Cerebellar nuclear complex (tissue), 1 donor: ENCODE results near the gene PKM.
A peak's percentile ranks its signal among the peaks of the same experiment; 100 is the strongest.

Experiments
- DNase-seq, 2 experiments: peaks; one replicate each; lab custom pipeline; 2025; lab: John Stamatoyannopoulos, UW

Gene PKM

DNA sequence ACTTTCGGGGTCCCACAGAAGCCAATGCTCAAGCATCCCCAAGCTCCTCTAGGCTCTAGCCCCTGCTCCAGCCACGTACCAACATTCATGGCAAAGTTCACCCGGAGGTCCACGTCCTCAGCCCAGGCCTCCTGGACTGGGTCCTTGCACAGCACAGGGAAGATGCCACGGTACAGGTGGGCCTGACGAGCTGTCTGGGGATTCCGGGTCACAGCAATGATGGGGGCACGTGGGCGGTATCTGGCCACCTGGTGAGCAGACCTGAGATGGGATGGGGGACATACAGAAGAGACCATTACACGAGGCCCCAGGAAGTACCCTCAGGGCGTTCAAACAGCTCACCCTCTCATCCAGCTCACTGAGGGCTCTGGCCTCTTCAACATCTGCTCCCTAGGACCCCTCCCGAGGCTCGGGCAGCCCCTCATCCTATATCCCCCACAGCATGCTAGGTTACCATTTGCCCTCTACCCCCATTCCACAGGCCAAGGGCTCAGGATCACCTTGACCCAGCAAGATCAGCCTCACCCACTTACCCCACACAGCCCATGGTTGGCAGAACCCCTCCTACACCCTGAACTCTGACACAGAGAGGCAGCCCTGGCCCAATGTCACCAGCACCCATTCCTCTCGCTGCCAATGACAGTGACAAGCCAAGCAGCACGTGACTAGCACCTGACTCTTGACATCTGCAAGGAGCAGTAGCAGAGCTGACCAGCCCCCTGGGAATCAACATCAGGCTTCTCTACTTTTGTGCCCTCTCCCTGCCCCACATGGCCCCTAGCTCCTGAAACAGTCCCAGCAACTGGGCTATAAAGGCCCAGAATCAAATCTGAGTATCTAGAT is 30.4 kb downstream of the PKM start:
- no peak for DNase-seq

DNA sequence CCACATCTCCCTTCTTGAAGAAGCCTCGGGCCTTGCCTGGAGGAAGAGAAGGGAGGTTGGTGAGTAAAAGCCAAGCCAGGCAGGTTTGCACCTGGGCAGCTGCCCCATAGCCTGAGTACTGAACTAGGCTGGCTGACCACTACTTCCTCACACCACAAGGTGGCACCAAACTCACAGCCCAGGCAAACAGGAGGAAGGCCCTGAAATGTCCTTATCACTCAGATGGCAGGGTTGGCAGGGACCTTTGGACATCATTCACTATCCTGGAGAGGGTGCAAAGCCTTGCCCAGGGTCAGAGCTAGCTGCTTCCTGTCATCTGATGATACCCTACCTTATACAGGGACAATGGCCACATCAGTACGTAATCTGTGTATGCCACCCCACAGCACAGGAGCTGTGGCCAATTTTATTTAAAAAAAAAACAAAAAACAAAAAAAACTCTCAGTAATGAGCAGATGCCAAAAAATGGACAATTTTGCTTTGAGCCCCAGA is 31.2 kb downstream of the PKM start:
- DNase-seq: peak in 1 of 2 experiments; percentile 67

DNA sequence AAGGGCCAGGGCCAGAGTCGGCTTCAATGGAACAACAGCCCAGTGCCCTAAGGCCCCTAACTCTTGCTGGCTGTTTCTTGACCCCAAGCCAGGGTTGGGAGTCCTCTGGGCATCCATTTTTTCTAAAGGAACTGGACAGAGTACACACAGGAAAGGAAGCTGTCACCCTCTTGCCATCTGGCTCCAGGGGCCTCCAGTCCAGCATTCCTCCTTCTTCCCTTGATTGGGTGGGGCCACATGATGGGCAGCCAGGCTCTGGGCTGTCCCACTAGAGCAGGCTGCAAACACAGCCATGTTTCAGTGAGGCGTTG is 31.8 kb downstream of the PKM start:
- no peak for DNase-seq

DNA sequence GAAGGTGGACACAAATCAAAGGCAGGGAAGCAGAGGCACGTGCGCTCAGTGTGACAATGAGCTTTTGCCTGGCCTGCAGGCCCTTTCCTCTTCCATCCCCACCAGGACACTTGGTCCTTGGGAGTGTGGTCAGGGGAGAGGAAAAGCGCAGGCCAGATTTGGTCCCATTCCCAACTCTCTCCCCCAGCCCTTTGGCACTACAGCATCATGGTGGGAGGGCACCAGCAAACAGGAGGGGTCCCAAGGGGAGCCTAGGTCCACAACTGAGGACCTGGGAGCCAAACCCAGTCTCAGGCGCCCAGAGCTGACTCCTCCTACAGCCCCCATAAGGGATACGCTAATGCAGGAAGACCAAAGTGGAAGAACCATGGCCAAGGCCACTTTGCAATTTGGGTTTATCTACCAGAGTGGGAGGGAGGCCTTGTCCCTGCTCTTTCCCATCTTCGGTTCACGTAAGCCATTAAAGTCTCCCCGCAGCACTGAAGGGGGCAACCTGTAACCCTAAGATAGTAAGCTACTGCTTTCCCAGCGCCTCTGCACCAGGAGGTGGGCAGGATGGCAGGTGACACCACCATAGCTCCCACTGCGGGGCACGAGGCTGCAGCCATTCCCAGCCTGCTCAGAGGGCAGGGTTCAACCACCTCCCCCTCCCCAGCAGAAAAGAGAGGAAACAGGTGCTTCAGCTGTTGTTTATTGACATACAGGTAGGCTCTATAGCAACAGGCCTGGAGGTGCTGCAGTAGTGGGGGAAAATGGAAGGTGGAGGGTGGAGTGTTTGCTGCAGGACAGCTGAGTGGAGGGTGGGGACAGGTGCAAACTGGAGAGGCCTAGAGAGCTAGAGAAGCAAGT is 32.4 kb downstream of the PKM start:
- no peak for DNase-seq

DNA sequence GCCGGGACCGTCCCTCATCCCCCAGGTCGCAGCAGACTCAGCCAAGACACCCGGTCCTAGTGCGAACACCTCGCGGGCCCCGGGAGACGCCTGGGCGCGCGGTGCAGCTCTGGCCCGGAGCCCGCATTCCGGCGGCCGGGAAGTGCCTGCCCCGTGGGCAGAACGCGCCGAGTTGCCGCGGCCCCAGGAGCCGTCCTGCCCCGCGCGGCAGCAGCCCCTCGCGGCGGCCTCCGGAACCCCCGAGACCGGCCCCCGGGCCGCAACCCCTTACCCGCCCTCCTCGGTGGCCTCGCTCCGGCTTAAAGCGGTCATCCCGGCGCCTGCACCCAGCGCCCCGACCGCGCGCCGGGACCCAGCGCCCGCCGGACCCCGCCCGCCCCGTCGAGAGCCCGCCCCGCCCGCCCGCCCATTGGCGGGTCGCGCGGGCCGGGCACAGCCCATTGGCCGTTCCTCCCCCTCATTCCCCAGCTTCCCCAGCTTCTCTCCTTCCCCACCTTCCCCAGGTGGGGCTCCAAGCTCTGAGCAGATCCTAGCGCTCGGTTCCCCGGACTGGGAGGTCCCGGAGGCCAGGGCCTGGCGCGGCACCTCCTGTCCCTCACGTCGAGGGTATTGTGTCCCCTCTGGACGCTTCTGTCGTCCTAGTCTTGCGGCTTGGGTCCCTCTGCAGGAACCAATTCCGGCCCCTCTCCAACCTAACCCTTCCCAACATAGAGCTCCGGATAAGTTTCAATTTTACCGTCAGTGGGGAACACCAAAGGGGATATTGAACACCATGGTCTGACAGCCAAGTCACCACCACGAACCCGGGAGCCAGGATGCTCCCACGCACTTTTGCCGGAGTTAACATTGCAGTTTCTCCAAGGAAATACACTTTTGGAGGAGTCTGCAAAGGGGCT is 33.3 kb downstream of the PKM start, which contains the start of gene GRAMD2A:
TSS of gene GRAMD2A (minus strand) at position 328 of the 896 bp plus-strand sequence.
- no peak for DNase-seq

DNA sequence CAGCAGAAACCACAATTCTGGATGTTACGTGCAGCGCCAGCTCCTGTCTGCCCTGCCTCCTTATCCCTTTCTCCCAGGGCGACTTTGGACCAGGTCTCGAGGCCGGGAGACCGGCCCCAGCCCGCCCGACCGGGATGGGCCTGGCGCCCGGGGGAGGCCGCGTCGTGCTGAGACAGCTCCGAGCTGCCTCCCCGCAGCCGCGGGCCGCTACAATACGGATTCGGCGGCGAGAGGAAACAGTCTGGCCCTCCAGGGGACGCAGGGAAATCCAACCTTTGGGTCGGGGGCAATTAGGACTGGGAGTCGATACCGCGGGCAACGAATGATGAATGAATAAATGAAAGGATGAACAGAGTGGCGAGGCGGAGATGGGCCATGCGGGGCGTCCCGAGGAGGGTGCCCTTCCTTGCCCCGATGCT is 33.9 kb downstream of the PKM start:
- DNase-seq: no peak

DNA sequence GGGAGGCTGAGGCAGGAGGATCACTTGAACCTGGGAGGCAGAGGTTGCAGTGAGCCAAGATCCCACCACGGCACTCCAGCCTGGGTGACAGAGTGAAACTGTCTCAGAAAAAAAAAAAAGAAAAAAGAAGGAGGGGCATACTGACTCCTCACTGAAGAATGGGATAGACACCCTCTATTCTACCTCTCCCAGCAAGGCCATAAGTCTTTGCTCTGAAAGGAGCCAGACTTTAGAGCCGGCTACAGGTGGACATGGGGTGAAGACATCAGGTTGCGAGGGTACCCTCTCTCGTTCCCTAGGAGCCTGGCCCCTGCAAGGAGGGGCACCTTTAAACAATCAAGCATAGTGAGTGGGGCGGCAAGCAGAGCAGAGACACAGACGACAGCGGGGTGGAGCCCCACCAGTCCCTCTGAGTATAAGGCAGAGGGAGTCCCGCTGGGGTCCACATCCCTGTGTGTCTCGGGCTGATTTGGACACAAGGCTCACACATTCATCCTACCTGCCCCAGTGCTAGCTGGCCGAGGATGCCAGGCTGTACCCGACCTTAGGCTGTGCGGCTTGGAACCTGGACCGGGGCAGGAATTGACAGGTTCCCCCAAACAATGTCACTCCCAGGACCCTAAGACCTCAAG is 34.5 kb downstream of the PKM start:
- DNase-seq: no peak

DNA sequence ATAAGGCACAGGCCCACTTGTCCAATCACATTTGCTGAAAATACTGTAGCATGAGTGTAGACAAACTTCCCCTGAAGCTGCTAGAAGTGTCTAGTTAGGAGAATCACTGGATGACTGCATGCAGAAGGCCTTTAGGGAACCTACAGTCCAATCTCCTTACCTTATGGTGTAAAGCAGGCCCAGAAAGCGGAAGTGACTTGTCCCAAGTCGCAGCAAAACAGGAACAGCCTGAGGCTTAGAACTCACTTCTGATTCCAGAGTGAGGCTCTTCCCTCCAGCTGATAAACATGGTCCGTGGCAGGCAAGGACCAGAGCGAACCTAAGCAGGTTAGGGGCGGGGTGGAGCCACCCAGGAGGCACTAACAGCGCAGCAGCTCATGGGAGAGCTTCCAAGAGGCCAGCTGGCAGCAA is 35.9 kb downstream of the PKM start:
- no peak for DNase-seq

DNA sequence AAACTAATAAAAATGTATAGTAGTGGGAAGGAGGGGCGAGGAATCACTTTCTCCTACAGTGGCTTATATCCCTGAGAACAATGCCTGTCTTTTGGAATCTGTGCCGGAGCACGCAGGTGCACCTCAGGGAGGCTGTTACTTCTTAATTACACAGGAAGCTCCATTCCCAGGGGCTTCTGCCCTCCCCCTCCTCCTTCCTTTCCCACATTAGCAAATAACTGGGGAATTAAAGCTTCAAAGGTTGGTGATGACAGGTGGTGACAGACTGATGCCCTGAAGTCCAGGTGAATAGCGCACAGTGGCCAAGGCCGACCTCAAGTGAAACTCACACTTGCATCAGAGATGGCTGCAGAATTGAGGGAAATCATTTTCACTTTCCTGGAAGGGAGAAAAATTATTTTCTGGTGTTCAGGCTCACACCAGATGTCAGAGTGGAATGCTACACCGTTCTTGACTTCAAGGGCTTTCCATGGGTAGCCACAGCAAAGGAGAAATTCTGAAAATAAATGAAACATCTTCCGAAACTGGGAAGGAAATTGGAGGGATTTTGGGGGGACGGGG is 37.1 kb downstream of the PKM start:
- no peak for DNase-seq

DNA sequence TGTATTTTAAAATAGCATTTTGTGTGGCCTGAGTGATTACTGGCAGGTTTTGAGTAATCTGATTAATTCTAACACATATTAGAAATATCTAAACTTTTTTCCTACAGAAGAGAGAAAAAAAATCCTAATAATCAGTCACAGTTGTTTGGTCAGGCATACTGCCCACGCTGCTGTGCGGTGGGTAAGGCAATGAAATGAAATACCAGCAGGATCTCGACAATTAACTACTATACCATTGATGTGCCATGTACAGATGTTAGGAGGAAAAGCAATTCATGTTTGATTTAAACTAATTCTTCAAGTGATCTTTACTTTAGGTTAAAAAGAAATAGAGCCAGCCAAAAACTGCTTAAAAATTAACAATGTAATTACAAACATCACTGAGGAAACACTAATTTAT is 38.6 kb downstream of the PKM start:
- DNase-seq: no peak

DNA sequence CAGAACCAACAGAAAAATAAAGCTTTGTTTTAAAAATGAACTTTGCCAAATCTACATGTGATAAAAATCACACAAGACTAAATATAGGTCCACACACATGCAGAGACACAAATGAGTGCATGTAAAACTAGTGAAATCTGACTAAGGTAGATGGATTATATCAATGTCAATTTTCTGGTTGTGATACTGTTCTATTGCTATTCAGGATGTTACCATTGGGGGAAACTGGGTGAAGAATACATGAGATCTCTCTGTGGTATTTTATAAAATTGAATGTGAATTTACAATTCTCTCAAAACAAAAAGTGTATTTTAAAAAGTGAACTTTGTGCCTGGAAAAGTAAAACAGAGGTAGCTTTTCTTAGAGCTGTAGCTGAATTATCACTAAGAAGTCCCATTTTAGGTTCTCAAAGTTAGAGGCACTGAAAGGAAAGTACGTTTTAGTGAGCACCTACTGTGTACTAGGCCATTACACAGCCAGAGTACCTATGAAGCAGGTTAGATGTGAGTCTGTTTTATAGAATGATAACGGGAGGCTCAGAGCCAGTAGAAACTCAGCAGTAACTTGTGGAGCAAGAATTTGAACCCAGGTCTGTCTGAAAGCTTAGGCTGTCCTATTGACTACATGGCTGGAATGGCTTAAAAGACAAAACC is 41.6 kb downstream of the PKM start:
- DNase-seq: no peak

DNA sequence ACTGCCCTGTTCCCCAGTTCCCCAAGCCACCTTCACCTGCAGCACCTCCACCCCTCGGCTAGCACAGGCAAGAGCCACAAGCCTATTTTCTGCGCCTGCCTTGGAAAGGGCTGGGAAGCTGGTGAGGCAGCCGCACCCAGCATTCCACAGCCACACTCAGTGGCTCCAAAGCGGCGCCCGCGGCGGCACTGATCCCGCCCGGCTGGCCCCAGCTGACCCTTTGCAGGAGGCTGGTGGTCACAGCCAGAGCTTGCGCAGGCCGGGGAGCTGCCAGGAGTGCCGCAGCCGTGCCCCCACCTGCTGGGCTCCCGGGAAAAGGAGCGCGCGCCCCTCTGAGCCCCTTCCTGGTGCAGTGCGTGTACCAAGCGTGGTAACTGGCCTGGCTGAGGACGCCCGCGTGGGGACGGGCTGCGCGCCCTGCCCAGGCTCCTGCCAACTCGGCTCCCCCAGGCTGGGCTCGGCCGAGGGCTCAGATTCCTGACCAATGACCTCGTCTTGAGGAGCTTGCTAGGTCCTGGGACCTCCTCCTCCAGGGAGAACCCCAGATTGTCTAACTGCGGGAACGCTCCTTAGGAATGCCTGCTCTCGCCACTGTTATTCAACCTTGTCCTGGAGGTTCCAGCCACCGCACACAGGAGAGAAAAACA is 46.7 kb downstream of the PKM start:
- DNase-seq: no peak

DNA sequence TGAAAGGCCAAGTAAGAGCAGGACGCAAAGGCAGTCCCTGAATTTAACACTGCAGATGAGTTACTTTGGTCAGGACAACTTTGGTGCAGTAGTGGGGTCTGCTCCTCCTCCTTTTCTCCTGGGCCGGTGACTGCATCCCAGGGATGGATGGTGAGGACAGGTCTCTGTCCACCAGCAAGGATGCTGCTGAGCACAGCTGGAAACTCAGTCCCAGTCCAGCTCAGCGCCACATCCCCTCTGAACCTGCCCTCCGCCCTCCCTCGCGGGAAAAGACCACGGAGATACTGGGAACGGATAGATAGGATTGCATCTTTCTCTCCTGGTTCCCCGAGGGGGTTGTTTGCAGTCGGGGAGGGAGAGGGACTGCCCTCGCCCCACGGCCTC is 47.2 kb downstream of the PKM start:
- DNase-seq: no peak

DNA sequence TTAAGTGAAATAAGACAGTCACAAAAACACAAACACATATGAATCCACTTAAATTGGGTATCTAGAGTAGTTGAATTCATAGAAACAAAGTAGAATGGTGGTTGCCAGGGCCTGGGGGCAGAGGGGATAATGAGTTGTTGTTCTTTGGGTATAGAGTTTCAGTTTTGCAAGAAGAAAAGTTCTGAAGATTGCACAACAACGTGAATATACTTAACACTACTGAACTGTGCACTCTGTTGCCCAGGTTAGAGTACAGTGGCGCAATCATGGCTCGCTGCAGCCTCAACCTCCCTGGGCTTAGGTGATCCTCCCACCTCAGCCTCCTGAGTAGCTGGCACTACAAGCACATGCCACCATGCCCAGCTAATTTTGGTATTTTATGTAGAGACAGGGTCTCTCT is 48.3 kb downstream of the PKM start:
- no peak for DNase-seq

DNA sequence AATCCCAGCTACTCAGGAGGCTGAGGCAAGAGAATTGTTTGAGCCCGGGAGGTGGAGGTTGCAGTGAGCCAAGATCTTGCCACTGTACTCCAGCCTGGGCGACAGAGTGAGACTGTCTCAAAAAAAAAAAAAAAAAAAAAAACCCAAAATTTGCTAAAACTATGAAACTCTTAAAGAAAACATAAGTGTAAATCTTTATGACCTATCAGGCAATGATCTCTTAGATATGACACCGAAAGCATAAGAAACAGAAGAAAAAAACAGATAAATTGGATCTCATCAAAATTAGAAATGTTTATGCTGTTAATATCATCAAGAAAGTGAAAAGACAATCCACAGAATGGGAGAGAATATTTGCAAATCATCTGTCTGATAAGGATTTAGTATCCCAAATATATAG is 48.7 kb downstream of the PKM start:
- DNase-seq: no peak

DNA sequence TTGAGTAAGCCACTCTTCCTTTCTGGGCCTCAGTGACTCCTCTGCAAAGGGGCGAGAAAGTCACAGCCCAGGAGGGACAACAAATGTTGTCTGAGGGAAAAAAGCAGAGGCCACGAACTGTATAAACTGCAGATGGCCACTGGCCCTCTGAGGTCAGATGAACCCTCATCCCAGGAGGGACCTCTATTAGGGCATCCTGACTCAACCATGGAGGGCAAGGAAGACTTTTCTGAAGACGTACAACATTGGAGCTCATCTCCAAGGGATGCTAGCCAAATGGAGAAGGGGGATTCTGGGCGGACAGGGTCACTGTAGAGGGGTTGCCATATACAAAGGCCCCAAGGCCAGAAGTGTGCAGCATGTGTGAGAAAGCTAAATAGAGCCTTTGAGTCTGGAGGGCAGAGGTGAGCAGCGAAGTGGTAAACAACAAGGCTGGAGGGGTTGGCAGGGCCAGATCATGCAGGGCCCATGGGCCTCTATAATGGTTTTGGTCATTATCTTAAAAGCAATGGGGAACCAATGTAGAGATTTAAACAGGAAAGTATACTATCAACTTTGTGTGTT is 50.1 kb downstream of the PKM start:
- no peak for DNase-seq

DNA sequence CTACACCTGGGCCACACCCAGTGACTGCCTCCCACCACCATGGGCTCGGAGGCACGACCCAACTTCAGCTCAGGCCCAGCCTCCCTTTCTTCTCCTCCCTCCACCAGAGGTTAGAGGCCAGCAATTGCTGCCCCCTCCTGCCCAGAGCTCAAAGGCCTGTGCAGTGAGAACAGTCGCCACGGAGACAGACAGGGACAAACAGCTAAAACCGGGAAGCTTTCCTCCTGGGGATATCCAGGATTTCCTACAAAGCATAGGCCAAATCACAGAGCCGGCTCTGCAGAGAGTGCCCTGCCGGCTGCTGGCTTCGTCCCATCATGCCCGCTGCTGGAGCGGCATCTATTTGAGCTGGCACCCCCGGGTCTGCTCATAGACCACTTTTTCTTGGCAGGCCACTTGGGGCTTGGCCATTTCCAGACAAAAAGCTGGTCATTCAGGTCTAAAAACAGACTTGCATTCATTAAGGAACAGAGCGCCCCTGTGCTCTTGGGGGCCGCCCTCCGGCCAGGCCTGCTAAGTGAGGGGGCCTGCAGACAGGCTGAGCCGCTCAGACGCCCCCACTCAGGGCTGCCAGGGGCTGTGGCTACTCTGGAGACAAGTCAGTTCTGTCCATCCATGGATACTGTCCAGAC is 50.9 kb downstream of the PKM start:
- no peak for DNase-seq

DNA sequence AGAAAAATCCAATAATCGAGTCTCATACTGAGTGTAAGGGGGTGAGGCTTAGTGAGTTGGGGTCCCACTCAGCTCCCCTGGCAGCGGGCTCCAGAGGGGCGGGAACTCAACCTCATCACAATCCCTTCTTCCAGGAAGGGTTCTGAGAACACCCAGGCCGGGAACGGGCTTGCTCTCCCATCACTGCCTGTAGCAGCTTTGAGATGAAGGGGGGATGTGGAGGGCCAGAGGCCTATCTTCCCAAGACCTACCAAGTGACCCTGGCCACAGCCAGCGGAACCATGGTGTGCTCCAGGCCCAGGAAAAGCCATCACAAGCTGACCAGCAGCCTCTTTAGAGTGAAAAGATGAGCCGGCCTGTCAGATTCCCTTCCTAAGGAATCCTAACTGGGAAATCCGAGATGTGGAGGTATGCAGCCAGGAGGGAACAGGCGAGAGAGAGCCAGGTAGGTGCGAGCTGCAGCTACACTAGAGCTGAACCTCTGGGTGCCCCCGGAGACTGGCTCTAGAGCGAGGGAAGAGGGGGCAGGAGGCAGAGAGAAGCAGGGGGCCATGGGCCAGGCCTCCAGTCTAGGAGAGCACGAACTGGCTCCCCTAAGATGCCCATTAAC is 51.9 kb downstream of the PKM start:
- no peak for DNase-seq

DNA sequence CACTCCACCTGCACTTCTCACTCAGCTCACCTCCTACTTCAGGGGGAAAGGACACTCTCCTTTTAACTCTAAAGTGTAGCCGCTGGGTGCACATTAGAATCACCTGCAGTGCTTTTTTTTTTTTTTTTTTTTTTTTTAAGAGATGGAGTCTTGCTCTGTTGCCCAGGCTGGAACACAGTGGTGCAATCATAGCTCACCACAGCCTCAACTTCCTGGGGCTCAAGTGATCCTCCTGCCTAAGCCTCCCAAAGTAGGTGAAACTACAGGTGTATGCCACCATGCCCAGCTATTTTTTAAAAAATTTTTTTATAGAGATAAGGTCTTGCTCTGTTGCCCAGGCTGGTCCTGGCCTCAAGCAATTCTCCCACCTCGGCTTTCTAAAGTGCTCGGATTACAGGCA is 54.2 kb downstream of the PKM start:
- no peak for DNase-seq
